Skeletal muscle cell (primary cell): ENCODE measurements around the gene SLC25A10.

Source experiments
- DNase-seq: peaks from one replicate; pipeline ENCODE4 v3.0.0-alpha.2; 2010; ENCODE audit warnings: low read depth
- H3K4me3 ChIP-seq: 2 replicates; pipeline ENCODE4 v1.5.1; 2011; ENCODE audit warnings: low read depth, mild to moderate bottlenecking, control low read depth, low read length, moderate library complexity

SLC25A10 gene

DNA sequence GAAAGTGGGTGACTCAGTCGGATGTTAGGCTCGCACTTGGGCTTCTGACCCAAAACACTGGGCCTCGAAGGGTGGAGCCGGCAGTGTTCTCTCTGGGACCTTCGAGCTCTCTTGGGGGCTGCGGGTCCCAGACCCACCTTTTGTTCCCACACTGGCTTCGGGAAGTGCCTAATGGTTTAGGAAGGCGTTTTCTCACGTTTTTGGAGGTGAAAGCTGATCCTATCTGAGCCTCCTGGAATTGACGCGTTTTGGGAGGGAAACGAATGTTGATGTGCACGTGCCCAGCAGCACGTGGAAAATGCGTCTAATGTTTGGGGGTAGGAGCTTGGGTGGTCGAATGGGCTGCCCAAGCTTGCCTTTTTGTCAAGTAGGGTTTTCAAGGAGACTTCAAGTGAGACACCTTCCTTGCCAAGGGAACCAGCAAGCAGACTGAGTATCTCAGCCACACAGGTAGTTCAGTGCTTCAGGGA lies 27.6 kb upstream of the SLC25A10 start:
- DNase-seq: peak; percentile 60
- H3K4me3 ChIP-seq: peak overlapping the region; percentile 97

DNA sequence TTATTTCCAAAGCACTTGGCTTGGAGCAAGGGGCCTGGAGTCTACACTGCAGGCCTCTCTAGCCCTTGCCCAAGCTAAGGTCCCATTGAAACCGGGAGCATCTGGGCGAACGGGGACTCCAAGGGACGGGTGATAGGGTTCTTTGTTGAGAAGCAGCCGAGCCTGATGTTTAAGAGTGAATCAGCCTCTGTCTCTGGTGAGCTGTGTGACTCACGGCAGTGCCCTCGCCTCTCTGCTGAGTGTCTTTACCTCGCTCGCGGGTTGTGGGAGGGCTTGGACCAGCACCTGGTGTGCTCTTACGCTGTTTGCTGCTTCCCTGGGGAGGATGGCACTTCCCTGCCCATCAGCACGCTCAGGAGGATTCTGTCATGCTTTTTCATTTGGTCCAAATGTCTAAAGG lies 27.0 kb upstream of the SLC25A10 start:
- H3K4me3 ChIP-seq: peak overlapping the region; percentile 97
- DNase-seq: peak; percentile 36

- no peak overlapping the region for H3K4me3 ChIP-seq
These were observed 25.5 kb upstream of the SLC25A10 start for GRCh38 chr17:81686614-81687013.

GRCh38 chr17:81687770-81688541 lies 24.1 kb upstream of the SLC25A10 start:
- H3K4me3 ChIP-seq: no peak overlapping the region
- DNase-seq: no peak

More at GRCh38 chr17:81686614-81687013, 25.5 kb upstream of the SLC25A10 start:
- no peak for DNase-seq

GRCh38 chr17:81688616-81689015 lies 23.5 kb upstream of the SLC25A10 start:
- DNase-seq: no peak
- H3K4me3 ChIP-seq: no peak overlapping the region

- DNase-seq: no peak
- no peak overlapping the region for H3K4me3 ChIP-seq
These were observed 22.0 kb upstream of the SLC25A10 start for GRCh38 chr17:81690066-81690465.

DNA sequence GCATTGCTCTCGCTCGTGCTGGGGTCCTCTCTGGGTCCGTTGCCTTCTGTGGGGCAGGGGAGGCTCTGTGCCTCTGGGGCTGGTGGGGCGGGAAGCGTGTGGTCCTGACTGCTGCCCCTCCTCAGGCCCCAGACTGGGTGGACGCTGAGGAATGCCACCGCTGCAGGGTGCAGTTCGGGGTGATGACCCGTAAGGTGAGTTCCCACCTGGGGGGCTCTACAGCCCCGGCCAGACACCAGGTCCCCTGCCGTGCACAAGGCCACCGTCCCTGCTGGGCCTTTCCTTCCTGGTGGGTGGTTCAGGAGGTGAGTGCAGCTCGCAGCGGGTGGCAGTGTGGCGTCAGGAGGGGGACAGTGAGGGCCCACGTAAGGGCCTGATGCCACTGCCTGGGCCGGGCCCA lies 21.5 kb upstream of the SLC25A10 start:
- no peak overlapping the region for H3K4me3 ChIP-seq
- DNase-seq: no peak

DNA sequence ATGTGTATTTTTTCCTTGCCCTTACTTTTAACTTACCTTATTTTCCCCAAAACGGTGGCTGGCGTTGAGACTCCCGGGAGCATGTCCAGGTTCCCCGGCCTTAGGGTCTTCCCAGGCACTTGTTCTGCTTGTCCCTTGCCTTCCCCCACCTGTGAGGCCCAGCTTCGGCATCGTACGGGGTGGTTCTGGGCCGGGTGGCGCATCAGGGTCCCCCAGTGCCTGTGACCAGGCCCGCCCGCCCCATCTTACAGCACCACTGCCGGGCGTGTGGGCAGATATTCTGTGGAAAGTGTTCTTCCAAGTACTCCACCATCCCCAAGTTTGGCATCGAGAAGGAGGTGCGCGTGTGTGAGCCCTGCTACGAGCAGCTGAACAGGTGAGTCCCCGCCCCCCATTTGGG lies 20.9 kb upstream of the SLC25A10 start:
- no peak for DNase-seq
- H3K4me3 ChIP-seq: no peak overlapping the region

DNA sequence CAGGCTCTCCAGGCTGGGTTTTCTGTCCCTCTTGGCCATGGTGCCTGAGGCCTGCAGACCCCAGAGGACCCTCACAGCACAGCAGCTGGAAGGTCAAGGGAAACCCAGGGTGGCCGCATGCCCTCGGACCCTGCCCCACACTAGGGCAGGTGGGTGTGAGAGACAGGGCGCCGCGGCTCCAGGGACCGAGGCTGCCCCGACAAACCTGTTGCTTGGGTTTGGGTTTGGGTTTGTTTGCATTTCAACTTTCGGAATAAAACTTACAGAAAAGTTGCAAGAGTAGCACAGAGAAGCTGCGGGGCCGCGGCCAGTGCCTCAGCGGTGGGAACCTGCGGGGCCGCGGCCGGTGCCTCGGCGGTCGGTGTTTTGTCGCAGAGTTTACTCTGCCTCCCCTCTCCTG lies 20.5 kb upstream of the SLC25A10 start:
- H3K4me3 ChIP-seq: no peak overlapping the region
- DNase-seq: no peak

DNA sequence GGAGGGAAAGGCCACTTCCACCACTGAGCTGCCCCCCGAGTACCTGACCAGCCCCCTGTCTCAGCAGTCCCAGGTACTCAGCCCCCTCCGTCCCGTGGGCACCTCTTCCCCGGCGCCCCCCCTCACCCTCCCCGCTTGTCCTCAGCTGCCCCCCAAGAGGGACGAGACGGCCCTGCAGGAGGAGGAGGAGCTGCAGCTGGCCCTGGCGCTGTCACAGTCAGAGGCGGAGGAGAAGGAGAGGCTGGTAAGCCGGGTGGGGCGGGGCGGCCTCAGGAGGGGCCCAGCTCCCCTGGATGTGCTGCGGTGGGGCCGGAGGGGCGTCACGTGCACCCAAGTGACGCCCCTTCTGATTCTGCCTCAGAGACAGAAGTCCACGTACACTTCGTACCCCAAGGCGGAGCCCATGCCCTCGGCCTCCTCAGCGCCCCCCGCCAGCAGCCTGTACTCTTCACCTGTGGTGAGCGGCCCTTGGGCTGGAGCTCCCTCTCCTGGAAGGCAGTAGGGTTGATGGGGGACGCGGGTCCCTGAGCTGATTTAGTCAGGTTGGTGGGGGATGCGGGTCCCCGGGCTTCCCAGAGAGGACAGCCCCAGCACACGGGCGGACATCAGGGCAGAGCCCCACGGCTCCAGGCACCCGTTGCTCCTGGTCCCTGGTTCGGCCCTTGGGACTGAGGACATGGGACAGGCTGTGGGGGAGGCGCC lies 18.4 kb upstream of the SLC25A10 start:
- H3K4me3 ChIP-seq: no peak overlapping the region
- DNase-seq: no peak

DNA sequence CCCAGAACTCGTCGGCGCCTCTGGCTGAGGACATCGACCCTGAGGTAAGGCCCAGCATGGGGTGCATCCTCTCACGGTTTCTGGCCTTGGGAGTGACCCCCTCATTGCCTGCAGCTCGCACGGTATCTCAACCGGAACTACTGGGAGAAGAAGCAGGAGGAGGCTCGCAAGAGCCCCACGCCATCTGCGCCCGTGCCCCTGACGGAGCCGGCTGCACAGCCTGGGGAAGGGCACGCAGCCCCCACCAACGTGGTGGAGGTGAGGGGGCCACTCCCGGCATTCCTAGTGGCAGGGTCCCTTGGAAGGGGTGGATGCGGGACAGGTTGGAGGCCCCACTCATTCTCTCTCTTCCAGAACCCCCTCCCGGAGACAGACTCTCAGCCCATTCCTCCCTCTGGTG lies 17.3 kb upstream of the SLC25A10 start:
- DNase-seq: no peak
- H3K4me3 ChIP-seq: no peak overlapping the region

- no peak overlapping the region for H3K4me3 ChIP-seq
- DNase-seq: no peak
These were observed 16.9 kb upstream of the SLC25A10 start for GRCh38 chr17:81695211-81695610.

DNA sequence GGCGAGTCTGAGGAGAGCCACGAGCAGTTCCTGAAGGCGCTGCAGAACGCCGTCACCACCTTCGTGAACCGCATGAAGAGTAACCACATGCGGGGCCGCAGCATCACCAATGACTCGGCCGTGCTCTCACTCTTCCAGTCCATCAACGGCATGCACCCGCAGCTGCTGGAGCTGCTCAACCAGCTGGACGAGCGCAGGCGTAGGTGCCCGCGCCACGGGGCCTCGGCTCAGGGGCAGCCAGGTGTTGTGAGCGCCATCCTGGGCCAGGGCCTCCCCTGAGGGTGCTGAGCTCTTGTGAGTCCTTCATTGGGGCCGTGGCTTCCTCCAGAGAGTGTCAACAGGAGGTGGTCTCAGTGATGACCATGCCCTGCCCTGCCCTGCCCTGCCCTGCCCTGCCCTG lies 16.3 kb upstream of the SLC25A10 start:
- no peak for DNase-seq
- no peak overlapping the region for H3K4me3 ChIP-seq

DNA sequence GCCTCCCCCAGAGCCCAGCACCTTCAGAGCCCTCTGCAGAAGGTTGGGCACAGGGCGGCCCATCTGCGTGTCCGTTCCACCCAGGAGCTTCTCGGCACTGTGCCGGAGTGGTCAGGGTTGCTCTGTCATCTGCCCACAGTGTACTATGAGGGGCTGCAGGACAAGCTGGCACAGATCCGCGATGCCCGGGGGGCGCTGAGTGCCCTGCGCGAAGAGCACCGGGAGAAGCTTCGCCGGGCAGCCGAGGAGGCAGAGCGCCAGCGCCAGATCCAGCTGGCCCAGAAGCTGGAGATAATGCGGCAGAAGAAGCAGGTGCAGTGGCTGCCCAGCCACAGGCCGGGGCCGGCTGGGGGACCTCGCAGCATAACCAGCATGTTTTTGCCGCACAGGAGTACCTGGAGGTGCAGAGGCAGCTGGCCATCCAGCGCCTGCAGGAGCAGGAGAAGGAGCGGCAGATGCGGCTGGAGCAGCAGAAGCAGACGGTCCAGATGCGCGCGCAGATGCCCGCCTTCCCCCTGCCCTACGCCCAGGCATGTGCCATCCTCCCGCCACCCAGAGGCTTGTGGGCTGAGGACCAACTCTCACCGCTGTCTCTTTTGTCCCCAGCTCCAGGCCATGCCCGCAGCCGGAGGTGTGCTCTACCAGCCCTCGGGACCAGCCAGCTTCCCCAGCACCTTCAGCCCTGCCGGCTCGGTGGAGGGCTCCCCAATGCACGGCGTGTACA lies 15.7 kb upstream of the SLC25A10 start:
- H3K4me3 ChIP-seq: no peak overlapping the region
- DNase-seq: no peak

DNA sequence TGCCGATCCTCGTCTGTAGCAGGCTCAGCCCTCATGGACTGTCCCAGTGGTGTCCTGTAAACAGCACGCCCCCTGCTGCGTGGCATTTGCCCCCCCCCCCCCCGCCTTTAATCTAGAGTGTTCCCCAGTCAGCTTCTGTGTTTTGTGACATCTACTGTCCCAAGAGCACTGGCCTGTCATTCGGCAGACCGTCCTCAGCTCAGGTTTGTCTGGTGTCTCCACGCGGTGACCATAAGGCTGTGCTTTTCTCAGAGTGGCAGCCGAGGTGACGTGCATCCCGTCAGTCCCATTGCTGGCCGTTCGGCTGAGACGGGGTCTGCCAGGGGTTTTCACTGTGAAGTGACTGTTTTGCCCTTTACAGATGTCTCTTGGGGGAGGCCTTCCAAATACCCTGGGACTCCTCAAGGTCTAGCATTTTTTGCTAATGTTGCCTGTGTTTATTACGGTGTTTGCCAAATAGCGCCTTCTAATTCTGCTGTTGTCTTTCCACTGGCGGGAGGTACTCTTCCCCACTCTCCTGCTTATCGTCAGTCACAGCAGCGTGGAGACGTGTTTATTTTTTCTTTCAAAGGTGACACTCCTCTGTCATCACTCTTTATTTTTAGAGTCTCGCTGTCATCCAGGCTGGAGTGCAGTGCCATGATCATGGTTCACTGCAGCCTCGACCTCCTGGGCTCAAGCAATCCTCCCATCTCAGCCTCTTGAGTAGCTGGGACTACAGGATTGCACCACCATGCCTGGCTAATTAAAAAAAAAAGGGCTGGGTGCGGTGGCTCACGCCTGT lies 14.6 kb upstream of the SLC25A10 start:
- no peak overlapping the region for H3K4me3 ChIP-seq
- no peak for DNase-seq

- no peak overlapping the region for H3K4me3 ChIP-seq
- no peak for DNase-seq
These were observed 11.5 kb upstream of the SLC25A10 start for GRCh38 chr17:81700353-81701287.

GRCh38 chr17:81701288-81702071 lies 10.6 kb upstream of the SLC25A10 start:
- peak overlapping the region; percentile 90 for H3K4me3 ChIP-seq

More at GRCh38 chr17:81701288-81702071, 10.6 kb upstream of the SLC25A10 start:
- no peak for DNase-seq
